ENCODE measurements around the gene ZBTB33.

Gene ZBTB33

GRCh38 chrX:120269373-120270035, 18.9 kb downstream of the ZBTB33 start:
- DNase-seq = no peak

DNA sequence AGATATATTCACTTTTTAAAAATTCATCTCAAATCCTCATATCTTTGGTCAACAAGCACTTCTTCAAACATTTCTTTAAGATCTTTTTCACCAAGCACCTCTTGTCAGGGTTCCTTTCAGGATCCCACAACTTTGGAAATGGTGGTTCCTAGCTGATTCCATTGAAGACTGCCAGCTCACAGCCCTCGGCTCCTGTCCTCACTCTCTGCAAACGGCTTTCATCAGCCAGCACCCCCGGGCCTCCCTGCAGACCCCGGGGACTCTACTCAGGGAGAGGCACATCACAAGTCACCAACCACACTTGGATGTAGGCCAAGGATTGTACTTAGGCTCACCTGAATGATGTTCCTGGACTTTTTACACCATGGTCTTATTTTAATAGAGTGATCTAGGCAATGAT, 20.0 kb downstream of the ZBTB33 start:
- DNase-seq = no peak

DNA sequence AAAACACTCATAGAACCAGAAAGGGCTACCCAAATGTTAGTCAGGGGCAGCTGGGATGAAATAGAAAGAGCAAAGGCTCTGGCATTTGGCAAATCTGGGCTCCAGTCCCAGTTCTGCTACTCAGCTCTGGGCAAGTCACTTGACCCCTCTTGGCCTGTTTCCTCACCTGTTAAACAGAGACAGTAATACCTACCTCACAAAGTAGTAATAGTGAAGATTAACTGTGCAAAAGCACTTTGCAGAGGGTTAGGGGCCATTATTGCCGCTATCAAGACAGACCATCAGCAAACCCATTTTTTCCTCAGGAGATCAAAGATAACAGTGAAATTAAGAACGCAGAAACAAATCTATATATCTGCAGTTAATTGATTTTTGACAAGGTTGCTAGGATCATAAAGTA, 20.6 kb downstream of the ZBTB33 start:
- DNase-seq = no peak

GRCh38 chrX:120274145-120274544, 23.5 kb downstream of the ZBTB33 start:
- no peak for DNase-seq

- DNase-seq = no peak
Observed at GRCh38 chrX:120274958-120275357, 24.3 kb downstream of the ZBTB33 start.

DNA sequence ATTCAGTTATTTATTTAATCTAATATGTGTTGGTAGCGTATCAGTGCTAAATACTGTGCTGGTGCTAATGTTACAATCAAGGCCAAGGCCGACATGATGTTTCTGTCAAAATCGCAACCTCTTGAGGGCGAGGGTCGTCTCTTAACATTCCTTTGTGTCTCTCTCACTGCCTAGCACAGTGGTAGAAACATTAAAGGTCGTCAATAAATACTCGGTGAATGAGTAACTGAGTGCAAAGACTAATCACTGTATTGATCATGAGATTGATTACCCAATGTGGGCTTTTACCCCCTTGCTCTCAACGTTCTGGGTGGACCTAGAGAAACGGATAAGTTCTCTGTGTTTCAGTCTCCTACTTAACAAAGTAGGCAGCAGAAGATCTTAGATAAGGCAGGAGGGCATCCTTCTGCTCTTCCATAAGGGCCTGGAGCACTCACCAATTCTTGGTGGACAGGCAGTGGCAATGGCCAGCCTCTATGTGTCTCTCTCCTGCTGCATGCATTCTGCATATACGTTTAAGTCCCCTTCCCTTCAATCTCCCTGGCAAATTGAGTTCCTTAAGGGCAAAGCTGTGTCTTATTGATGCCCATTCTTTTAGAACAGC, 30.5 kb downstream of the ZBTB33 start:
- no peak for DNase-seq

- DNase-seq = no peak
Observed at GRCh38 chrX:120281761-120282160, 31.1 kb downstream of the ZBTB33 start.

DNA sequence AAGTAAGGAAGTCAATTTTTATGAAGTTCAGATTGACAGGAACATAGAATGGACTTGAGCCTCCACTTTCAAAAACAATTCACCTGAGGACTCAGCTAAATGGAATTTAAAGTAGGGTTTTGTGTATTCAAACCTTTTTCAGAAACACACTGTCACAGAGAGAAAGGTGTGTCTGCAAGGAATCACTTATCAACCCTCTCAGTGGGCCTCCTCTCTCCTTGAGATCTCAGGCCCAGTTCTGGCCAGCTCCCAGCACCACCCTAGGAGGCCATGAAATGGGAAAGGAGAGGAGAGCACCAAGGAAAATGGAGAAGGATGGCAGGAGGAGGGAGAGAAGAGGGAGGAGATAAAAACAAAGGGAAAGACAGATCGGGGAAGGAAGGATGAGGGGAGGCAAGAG, 32.1 kb downstream of the ZBTB33 start:
- no peak for DNase-seq

DNA sequence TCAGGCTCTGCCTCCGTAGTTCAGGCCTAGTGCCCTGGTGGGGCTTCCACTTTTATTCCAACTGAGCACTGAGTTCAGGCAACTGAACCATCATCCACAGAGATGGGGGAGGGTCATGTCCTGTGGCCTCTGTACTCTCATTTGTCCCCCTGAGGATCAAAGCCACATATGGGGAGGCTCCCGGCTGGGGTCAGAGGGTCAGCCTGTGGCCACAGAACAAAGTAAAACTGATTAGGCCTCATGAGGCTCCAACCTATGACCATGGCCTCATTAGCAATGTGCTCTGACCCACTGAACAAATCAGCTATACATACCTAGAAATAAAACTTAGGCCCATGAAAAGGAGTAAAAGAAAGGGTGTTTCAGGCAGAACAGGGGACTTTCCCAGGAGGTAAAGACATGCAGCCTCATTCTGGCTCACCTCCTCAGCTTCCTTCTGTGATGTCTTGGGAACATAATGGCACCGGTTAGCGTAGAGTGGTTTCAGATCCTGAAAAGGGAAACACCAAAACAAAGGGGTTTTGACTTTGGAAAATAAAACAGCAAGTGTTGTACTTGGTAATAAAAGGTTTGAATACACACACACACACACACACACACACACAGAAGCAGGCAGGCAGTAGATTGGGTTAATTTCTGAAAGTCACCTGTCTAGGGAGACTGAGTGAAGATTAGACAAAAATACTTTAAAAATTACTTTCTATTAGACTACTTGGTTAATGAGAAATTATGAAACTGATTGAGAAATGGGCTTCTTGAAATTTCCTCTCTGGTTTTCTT, 36.3 kb downstream of the ZBTB33 start:
- DNase-seq = no peak

- DNase-seq = no peak
Observed at GRCh38 chrX:120287513-120288112, 37.0 kb downstream of the ZBTB33 start.

DNA sequence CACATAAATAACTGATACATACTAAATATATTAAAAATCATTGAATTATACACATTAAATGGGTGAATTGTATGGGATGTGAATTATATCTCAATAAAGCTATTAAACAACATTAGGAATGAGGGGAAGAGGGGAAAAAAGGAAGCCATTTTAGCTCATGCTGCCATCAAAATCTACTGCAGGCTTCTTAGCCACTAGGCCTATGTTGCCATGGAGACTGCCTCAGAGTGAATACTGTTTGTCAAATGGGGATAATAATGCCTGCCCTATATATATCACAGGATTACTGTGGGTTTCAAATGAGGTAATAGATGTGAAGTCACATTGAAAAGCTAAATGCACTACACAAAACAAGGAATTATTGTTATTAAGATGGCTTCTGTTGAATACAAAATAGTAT, 39.5 kb downstream of the ZBTB33 start:
- no peak for DNase-seq

- no peak for DNase-seq
Observed at GRCh38 chrX:120291211-120291610, 40.6 kb downstream of the ZBTB33 start.

- DNase-seq = no peak
Observed at GRCh38 chrX:120293015-120293414, 42.4 kb downstream of the ZBTB33 start.

- DNase-seq = no peak
Observed at GRCh38 chrX:120294651-120295050, 44.0 kb downstream of the ZBTB33 start.

- DNase-seq = no peak
Observed at GRCh38 chrX:120297923-120298322, 47.3 kb downstream of the ZBTB33 start.

DNA sequence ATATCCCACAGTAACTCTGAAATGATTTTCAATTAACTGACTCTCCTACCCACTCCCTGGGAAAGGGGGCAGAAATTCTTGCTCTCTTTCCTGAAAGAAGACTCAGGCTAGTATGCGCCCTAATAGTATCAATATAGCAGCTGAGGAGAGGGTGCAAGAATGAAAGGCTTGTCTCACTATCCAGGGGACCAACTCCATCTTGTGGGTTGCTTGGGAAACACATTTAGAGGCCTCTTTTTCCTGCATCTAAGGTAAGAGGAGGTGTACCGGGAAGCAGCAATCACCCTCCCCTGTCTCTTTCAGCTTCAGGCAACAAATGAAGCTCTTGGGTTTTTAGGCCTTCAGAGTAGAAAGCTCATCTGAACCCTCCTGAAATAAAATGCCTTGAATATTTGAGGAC, 49.3 kb downstream of the ZBTB33 start:
- DNase-seq = no peak

- DNase-seq = no peak
Observed at GRCh38 chrX:120301497-120301896, 50.9 kb downstream of the ZBTB33 start.

- no peak for DNase-seq
Observed at GRCh38 chrX:120301960-120302359, 51.3 kb downstream of the ZBTB33 start.

- peak; percentile 76 for DNase-seq
Observed at GRCh38 chrX:120302434-120302833, 51.8 kb downstream of the ZBTB33 start.

DNA sequence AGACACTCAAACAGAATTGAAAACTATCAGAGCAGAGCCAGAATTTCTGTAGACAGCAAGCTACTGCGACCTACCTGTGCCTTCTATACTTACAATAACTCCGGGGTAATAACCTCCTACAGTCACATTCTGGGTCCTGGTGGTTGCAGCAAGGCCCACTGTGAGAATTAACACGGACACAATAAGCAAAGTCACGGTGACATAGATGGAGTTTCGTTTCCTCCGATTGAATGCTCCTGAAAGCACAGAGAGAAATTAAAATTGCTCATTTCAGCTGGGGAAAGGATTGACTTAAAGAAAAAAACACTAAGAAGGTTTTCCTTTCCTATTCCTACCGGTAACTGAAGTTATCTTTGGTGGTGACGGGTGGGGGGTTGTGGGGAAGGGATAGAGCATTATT, 53.6 kb downstream of the ZBTB33 start:
- no peak for DNase-seq

DNA sequence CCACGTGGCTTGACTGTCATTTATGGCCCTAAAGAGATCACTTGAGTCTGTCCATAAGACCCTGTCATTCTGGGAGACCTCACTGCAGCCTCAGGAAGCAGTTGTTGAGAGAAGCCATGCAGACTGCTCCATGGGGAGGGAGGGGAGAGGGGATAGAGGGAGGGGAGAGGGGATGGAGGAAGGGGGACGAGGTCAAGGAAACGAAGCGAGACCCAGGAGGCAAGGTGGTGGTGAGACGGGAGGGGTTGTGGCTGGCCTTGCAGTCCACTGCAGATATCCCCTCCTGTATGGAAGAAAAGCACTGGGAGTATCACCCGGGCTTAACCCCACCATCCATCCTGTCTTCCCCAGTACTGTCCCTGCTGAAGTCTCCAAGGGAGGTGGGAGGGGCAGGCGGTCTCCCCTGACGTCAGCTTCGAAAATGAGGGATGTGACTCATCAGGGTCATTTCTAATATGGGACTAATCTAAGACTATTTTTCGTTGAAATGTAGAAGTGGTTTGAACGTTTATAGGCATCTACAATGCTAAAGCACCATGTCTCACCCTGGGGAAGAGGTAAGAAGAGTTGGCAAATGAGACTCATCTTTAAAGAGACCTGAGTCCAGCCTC, 55.0 kb downstream of the ZBTB33 start:
- no peak for DNase-seq

DNA sequence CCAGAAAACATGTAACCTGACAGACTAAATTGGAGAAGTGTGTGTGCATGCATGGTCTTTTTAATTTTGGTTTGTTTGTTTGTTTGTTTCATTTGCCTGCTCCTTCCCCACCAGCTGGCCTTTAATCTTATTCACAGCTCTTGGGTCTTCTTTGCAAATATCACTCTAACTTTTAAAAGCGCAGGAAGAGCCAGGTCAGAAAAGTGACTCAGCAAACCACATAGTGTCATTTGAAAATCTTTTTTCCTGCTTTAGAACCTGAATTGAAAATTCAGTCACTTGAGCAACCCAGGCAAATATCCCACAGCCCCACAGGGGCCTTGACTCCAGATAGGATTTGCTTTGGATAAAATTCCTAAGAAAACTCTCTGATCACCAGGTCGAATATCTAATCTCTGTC, 56.0 kb downstream of the ZBTB33 start:
- no peak for DNase-seq

Measured in activated effector memory CD4-positive, alpha-beta T cell treated with anti-CD3 and anti-CD28 coated beads, Interleukin-2, amount 50 U/mL, for 16 hours (primary cell).